Smooth muscle cell of bladder (primary cell): ENCODE results near the gene NLRP3. TPM values are rescaled to one million over a fixed set of nuclear protein-coding genes. Genes with fewer than 3 reads are reported as not detected.

Experiments
- total RNA-seq: library from RNA; depleted of rRNA; stranded (reverse); fragments of >200 nt; gene quantifications from 2 replicates; pipeline ENCODE4 v1.2.3, GENCODE V29; 2014

The NLRP3 gene
- 0.09 and 0.14 TPM in 2 replicates for total RNA-seq

DNA sequence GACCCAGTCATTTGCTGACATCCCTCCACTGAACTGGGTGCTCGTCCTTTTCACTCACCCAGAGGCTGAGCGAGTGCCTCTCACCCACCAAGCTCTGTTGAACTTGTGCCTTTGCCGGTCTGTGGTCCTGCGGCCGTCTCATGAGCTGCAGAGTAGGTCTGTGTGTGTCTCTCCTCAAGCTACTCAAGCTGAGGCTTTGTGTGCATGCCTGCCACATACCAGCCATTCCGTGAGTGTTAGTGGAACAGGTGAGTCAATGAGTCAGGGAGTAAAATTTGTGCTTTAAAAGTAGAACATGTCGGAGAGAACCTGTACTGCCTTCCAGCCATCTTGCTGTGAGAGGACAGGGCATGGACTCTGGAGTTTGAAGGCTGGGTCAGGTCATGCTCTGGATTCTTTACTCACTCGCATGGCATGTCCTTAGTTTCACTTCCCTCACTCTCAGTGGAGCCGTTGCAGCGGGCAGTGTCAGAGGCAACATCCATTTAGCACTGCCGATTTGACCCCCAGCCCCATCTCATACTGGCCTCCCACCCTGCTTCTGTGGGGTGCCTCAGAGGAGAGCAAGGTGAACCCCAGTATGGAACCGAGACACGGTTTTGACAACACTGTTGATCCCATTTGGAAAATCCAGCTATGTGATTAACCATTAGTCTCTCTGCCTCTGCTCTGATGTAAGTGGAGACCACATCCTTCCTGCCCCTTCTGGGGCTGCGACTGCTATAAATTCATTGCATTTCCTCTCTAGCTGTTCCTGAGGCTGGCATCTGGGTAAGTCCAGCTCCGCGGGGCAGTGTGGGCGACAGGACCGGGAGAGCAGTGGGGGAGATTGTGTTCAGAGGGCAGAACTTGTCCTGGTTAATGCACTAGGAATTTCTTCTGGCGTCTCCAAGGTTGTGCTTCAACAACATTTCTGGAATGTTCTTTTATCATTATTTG is at the start of gene NLRP3:
Gene NLRP3, plus strand, starts transcription at position 751 of the 939 bp plus-strand sequence. CDS start 2,628 bp downstream, outside the sequence.

Other genes starting within 250 kb of the NLRP3 start
- 37.1 and 39.8 TPM in 2 replicates for gene ZNF124, start 244.2 kb upstream of the NLRP3 start, total RNA-seq
- gene VN1R5, start 160.1 kb upstream of the NLRP3 start, total RNA-seq = not detected in 2 replicates
- 8.6 and 9.1 TPM in 2 replicates for gene ZNF496, start 84.3 kb upstream of the NLRP3 start, total RNA-seq
- gene OR2B11, start 41.9 kb downstream of the NLRP3 start, total RNA-seq = not detected in 2 replicates
- not detected in 2 replicates for gene OR2C3, start 120.3 kb downstream of the NLRP3 start, total RNA-seq
- gene GCSAML, start 133.0 kb downstream of the NLRP3 start, total RNA-seq = not detected in 2 replicates
- gene OR2G2, start 172.2 kb downstream of the NLRP3 start, total RNA-seq = not detected in 2 replicates
- gene OR2G3, start 189.4 kb downstream of the NLRP3 start, total RNA-seq = not detected in 2 replicates